AG09309 (cell line): ENCODE results near the gene WSB1.

Experiments
- DNase-seq: peaks from one replicate; pipeline ENCODE4 v3.0.0-alpha.2; 2010; ENCODE audit warnings: low read depth
- H3K4me3 ChIP-seq: 2 replicates; pipeline ENCODE4 v1.5.1; 2011; ENCODE audit warnings: mild to moderate bottlenecking, low read depth, low read length, moderate library complexity; ENCODE audit not compliant: control insufficient read depth
- TF ChIP-seq, protein P1 (sequence below): IDR thresholded peaks from 2 replicates; pipeline ENCODE4 v1.5.1; 2011; ENCODE audit warnings: mild to moderate bottlenecking, low read depth, low read length, inconsistent platforms; ENCODE audit not compliant: insufficient read depth, control insufficient read depth; ENCODE audit errors: missing control alignments

The WSB1 gene

DNA sequence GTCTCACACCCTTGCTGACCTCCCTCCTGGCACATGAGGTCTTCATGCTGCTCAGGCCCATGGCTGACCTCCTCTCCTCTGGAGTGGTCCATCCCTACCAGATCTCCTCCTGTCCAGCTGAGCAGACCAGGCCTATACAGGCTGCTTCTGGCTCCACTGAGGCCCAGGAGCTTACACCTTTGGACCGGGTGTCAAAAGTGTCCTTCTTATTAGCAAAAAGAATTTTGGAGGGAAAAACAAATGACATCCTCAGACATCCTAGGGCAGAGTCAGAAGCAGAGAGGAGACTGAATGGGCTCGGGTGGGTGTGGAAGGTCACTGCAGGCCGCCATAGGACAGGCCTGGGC is 38.1 kb downstream of the WSB1 start:
- DNase-seq, result no peak
- no peak overlapping the region for H3K4me3 ChIP-seq
- TF ChIP-seq, protein P1, sequence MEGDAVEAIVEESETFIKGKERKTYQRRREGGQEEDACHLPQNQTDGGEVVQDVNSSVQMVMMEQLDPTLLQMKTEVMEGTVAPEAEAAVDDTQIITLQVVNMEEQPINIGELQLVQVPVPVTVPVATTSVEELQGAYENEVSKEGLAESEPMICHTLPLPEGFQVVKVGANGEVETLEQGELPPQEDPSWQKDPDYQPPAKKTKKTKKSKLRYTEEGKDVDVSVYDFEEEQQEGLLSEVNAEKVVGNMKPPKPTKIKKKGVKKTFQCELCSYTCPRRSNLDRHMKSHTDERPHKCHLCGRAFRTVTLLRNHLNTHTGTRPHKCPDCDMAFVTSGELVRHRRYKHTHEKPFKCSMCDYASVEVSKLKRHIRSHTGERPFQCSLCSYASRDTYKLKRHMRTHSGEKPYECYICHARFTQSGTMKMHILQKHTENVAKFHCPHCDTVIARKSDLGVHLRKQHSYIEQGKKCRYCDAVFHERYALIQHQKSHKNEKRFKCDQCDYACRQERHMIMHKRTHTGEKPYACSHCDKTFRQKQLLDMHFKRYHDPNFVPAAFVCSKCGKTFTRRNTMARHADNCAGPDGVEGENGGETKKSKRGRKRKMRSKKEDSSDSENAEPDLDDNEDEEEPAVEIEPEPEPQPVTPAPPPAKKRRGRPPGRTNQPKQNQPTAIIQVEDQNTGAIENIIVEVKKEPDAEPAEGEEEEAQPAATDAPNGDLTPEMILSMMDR, result no peak

- TF ChIP-seq, protein P1, result peak; percentile 92
- H3K4me3 ChIP-seq, result peak overlapping the region; percentile 55
Measured at GRCh38 chr17:27332485-27333409, 38.8 kb downstream of the WSB1 start.

DNA sequence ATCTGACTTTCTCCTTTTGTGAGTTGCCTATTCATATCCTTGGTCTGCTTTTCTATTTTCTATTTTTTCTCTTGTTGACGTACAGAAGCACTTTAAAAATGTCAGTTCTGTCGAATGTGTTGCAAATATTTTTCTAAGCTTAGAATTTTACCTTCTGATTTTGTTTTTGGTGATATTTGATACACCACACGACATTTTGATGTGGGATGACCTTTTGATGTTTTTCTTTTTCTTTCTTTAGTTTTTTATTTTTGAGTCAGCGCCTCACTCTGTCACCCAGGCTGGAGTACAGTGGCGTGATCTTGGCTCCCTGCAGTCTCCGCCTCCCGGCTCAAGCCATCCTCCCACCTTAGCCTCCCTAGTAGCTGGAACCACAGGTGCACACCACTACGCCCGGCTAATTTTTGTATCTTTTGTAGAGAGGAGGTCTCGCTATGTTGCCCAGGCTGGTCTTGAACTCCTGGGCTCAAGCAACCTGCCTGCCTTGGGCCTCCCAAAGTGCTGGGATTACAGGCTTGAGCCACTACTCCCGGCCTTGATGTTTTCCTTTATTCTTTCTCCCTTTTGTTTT is 39.6 kb downstream of the WSB1 start:
- DNase-seq, result no peak
- peak overlapping the region; percentile 55 for H3K4me3 ChIP-seq
- TF ChIP-seq, protein P1, result no peak

More at GRCh38 chr17:27332485-27333409, 38.8 kb downstream of the WSB1 start:
- DNase-seq, result peak; percentile 69

DNA sequence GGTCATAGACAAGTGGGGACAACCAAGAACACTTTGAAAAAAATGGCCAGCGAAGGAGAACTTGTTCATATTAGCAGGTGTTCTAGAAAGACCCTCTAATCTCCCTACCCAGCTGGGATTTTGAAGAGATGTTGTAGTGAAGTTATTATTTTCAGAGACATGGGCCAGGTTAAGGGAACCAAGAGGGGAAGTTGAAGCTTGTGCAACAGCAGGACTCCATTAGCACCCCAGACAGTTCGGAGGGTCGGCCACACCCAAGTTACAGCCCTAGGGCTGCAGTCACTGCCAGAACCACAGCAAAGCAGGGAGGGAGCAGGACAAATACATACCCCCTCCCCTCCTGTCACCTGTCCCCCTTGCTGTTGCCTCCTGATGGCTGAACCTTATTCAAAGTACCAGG is 42.3 kb downstream of the WSB1 start:
- DNase-seq, result no peak
- no peak overlapping the region for H3K4me3 ChIP-seq
- TF ChIP-seq, protein P1, result no peak

DNA sequence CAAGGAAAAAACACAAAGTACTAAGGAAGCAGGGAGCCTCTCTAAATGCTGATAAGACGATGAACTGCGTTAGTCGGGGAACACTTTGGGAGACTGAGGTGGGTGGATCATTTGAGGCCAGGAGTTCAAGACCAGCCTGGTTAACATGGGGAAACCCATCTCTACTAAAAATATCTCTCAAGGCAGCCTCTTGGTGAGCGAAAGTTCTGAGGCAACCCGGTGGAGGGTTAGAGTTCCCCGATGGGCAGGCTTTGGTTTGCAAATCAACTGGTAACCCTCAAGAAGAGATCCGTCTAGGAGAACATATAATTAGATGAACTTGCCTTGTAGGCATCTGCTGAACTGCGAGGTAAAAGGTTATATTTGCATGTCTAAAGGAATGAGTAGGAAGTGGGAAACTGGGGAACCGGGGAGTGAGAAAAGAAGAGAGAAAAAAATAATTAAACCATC is 44.6 kb downstream of the WSB1 start:
- no peak overlapping the region for H3K4me3 ChIP-seq
- TF ChIP-seq, protein P1, result no peak
- no peak for DNase-seq

DNA sequence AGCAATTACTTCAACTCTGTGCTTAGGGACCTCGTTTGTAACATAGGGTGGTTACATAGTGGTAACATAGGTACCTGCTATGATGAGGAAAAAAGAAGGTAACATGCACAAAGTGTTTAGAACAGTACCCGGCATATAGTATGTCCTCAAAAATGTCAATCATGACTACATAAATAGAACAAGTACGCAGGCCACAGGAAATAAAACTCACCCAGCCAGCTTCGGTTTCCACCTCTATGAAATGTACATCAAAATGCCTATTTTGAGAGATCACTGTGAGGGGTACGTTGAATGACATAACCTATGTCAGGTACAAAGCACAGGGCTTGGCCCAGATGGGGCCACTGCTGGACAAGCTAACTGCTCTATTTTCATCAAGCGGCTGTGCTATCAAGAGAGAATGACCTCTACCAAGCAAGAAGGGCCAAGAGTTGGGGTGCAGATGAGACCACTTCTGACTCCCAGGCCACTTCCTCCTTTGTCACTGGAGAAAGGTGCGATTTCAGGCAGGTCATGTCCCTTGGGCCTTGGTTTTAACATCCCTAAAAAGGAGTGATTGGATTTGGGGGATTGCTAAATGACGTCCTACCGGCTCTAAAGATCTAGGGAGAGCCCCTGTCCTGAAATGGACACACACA is 45.4 kb downstream of the WSB1 start:
- DNase-seq, result no peak
- H3K4me3 ChIP-seq, result no peak overlapping the region
- TF ChIP-seq, protein P1, result no peak
